Type B pancreatic cell (in vitro differentiated cells): Measurements from ENCODE around the gene DNAJB8. TPM values are rescaled to one million over a fixed set of nuclear protein-coding genes. Genes with fewer than 3 reads are reported as not detected.
A peak's percentile ranks its signal among the peaks of the same experiment; 100 is the strongest.

Experiments used
- DNase-seq: peaks from one replicate; pipeline ENCODE4 v3.0.0; 2021; ENCODE audit warnings: mixed read lengths; ENCODE audit not compliant: unreplicated experiment; ENCODE audit errors: extremely low spot score
- H3K27ac Mint-ChIP-seq: 2 replicates; pipeline ENCODE4 v1.8.0; 2021; ENCODE audit warnings: mild to moderate bottlenecking, mixed read lengths
- H3K27me3 Mint-ChIP-seq: 2 replicates; pipeline ENCODE4 v1.8.0; 2021; ENCODE audit warnings: mixed read lengths
- H3K36me3 Mint-ChIP-seq: 2 replicates; pipeline ENCODE4 v1.8.0; 2021; ENCODE audit warnings: mixed read lengths
- H3K4me1 Mint-ChIP-seq: one replicate; pipeline ENCODE4 v1.8.0; 2021; ENCODE audit warnings: mixed read lengths; ENCODE audit not compliant: unreplicated experiment
- H3K4me3 Mint-ChIP-seq: 2 replicates; pipeline ENCODE4 v1.8.0; 2021; ENCODE audit warnings: mild to moderate bottlenecking, mixed read lengths
- H3K9me3 Mint-ChIP-seq: 2 replicates; pipeline ENCODE4 v1.8.0; 2021; ENCODE audit warnings: mixed read lengths
- CTCF ChIP-seq: fragments of 200-600 bp; sonication (generic); conservative IDR thresholded peaks from 2 replicates; pipeline ENCODE4 v1.5.0; 2021; ENCODE audit warnings: antibody characterized with exemption, mild to moderate bottlenecking
- total RNA-seq: library from RNA; stranded (reverse); gene quantifications from 2 replicates; pipeline ENCODE4 v1.2.1, GENCODE V29; 2021; ENCODE audit warnings: low replicate concordance

DNAJB8 gene
- total RNA-seq, 1 donor from 2014 or later: not detected

GRCh38 chr3:128484404-128485281 is 18.0 kb upstream of the DNAJB8 start:
- peak overlapping the region; percentile 83 for H3K4me3 Mint-ChIP-seq
- peaks cover 76% of the 10 kb centered on the region for H3K27me3 Mint-ChIP-seq
- H3K36me3 Mint-ChIP-seq: peaks cover 8% of the 10 kb centered on the region
- peaks cover 17% of the 10 kb centered on the region for H3K4me1 Mint-ChIP-seq
- no peak for DNase-seq
- no peaks in the 10 kb centered on the region for H3K9me3 Mint-ChIP-seq
- no peak for TF ChIP-seq CTCF
- no peak overlapping the region for H3K27ac Mint-ChIP-seq

GRCh38 chr3:128483657-128484403 is 17.1 kb upstream of the DNAJB8 start:
- peaks cover 78% of the 10 kb centered on the region for H3K27me3 Mint-ChIP-seq
- H3K36me3 Mint-ChIP-seq: peaks cover 8% of the 10 kb centered on the region
- H3K4me3 Mint-ChIP-seq: peak overlapping the region; percentile 83
- peaks cover 17% of the 10 kb centered on the region for H3K4me1 Mint-ChIP-seq
- H3K9me3 Mint-ChIP-seq: no peaks in the 10 kb centered on the region
- DNase-seq: no peak
- peak overlapping the region; percentile 18 for H3K27ac Mint-ChIP-seq
- TF ChIP-seq CTCF: no peak

- H3K9me3 Mint-ChIP-seq: no peaks in the 10 kb centered on the region
- H3K4me1 Mint-ChIP-seq: peaks cover 17% of the 10 kb centered on the region
- H3K27me3 Mint-ChIP-seq: peaks cover 83% of the 10 kb centered on the region
- peak; percentile 13 for TF ChIP-seq CTCF
- peak overlapping the region; percentile 83 for H3K4me3 Mint-ChIP-seq
- H3K27ac Mint-ChIP-seq: peak overlapping the region; percentile 18
- no peak for DNase-seq
- H3K36me3 Mint-ChIP-seq: peaks cover 15% of the 10 kb centered on the region
Observed at GRCh38 chr3:128482666-128483656, 16.3 kb upstream of the DNAJB8 start.

GRCh38 chr3:128482175-128482574 is 15.5 kb upstream of the DNAJB8 start:
- DNase-seq: no peak
- Mint-ChIP-seq H3K36me3 (peaks cover 19% of the 10 kb centered on the region), H3K4me1 (peaks cover 17% of the 10 kb centered on the region), H3K9me3 (no peaks in the 10 kb centered on the region), H3K4me3 (peak overlapping the region; percentile 53), H3K27ac (no peak overlapping the region), H3K27me3 (peaks cover 84% of the 10 kb centered on the region)
- TF ChIP-seq CTCF: no peak

GRCh38 chr3:128481438-128481942 is 14.8 kb upstream of the DNAJB8 start:
- H3K4me3 Mint-ChIP-seq: no peak overlapping the region
- no peak overlapping the region for H3K27ac Mint-ChIP-seq
- DNase-seq: no peak
- H3K9me3 Mint-ChIP-seq: no peaks in the 10 kb centered on the region
- H3K4me1 Mint-ChIP-seq: peaks cover 17% of the 10 kb centered on the region
- TF ChIP-seq CTCF: no peak
- H3K36me3 Mint-ChIP-seq: peaks cover 19% of the 10 kb centered on the region
- peaks cover 78% of the 10 kb centered on the region for H3K27me3 Mint-ChIP-seq
